Stimulated activated naive CD4-positive, alpha-beta T cell treated with Interleukin-2 at 50 U/mL for 16 hours (primary cell): ENCODE measurements around the gene SORL1-AS1.
A peak's percentile ranks its signal among the peaks of the same experiment; 100 is the strongest.

ENCODE experiments used
- DNase-seq: peaks from one replicate; lab custom pipeline; 2025; lab: John Stamatoyannopoulos, UW

Gene SORL1-AS1

DNA sequence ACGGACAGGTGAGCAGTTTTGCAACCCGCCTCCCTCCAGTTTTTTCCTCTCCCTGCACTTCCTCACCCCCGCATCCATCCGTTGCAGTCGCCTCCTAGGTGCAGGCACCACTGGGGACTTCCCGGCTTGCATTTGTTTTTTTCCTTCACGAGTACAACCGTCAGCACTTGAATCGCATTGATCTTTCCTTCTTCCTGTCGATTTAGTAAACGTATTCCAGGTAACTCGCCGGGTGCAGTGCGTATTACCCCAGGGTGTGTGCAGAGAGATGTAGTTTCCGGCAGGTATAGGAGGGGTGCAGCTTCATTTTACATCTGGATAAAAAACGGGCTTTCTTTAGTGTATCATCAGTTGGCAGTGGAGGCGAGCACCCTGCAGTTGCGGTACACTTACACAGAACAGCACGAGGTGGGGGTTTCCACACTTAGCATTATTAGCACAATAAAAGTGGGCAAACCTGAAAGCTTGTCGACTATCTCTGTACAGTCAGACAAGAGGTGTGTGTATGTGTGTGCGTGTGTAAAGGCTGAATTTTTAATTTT lies at the start of gene SORL1-AS1:
Gene SORL1-AS1, minus strand, starts transcription at position 359 of the 542 bp plus-strand sequence.
- DNase-seq: peak; percentile 76

DNA sequence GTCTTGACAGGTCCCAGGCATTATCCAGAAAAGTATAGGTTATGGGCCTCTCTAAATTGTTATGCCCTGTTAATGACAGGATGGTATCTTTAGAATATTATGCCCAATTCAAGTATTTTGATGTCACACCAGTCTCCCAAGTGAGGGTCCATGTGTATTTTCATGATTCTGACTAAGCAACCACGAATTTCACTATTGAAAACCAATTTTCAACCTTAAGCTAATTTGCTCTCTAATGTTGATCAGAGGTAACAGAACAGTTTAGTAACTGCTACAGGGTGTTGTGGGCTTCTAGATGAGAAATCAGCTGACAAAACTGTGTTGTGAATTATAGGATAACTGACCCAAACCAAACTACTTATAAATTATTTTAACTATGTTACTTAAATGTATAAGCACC lies 48.0 kb upstream of the SORL1-AS1 start:
- no peak for DNase-seq

DNA sequence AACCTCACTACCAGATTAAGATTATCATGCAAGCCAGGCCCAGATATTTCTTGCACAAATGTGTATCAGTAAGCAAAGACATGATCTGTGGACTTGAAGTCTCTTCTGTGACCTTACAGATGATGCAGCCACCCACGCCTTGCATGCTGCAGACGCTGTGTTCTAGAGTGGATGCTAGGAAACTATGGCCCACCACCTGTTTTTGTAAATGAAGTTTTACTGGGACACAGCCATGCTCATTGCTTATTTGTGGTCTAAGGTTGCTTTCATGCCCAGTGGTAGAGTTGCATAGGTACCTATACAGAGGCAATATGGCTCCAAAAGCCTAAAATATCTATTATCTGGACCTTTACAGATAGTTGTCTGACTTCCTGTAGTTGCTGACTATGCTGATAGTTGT lies 47.5 kb upstream of the SORL1-AS1 start:
- DNase-seq: no peak

DNA sequence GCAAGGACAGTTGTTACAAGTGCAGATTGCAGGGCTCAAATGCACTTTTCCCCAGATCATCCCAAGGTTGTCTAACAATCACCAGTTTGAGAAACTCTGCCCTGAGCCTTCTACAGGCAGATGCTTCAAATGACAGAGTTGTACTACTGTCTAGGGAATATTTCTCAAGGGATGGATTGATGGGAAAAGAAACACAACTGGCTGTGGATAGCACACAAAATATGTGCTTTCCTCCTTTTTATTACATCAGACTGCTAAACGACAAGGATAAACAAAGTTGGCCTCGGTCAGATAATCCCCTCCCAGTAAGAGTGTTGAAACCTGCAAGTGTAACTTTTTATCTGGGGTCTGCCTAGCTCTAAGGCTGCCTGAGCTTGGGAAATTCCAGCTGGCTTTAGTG lies 46.6 kb upstream of the SORL1-AS1 start:
- DNase-seq: no peak

DNA sequence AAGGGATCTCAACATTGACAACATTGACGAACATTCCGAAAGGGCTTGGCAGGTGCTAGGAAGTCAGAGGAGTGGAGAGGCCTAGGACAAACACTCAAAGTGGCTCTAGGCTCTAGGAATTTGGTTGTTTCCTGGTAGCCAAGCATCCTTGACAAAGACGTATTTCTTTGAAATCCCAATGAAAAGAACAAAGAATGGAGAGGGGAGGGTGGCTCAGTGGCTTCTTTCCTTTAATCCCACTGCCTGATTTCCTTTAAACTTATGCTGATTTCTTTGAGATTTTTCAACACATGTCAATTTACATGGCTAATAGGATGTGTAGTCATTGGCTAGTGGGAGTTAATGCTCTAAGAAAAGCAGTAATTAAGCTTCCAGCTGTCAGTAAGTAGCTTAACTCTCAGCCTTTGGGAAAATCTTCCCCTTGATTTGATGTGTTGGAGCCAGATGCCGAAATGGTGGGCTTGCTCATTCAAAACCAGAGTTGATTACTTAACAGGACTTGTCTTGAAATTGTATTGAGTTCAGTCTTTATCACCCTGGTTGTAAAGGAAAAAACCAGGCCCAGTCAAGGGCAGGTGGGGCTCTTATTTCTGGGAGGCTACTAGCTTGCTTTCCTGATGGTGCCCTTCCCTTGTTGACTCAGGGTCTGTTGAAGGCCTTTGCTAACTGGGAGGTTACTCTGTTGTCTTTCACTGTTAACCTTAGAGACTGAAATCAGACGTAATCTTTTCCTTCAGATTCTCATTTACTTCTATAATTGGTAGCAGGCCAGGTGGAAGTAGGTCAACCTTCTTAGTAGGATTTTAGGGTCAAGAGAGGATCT lies 44.6 kb upstream of the SORL1-AS1 start:
- DNase-seq: no peak

DNA sequence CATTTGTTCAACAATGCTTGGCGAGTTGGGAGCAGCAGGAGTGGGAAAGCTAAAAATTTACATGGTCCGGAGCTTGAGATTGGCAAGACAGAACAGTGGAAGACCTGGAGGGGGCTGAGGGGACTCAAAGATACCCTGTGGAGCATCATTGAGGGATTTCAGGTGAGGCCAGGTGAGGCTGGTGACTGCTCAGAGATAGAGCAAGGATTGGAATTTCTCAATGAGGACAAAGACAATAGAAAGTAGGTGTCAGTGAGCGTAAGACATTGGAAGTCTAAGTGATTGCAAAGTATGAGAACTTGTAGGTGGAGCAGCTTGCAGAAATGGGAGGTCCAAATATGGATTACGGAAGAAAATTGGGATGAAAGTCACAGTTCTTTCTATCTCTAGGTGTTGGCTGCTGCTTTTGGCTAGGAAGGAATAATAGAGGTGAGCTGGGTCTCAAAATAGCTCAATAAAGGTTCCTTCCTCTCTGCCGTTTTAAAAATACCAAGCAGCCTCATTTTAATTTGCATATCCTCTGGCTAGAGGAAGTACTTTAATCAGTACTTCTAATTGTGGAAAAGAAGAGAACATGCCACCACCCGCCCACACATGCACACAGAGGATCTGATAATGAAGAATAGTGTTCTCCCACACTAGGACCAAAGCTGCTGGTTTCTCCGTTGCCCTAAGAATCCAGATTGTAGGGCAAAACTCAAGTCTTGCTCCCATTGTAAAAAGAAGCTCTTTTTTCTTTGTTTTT lies 41.8 kb upstream of the SORL1-AS1 start:
- peak; percentile 48 for DNase-seq

DNA sequence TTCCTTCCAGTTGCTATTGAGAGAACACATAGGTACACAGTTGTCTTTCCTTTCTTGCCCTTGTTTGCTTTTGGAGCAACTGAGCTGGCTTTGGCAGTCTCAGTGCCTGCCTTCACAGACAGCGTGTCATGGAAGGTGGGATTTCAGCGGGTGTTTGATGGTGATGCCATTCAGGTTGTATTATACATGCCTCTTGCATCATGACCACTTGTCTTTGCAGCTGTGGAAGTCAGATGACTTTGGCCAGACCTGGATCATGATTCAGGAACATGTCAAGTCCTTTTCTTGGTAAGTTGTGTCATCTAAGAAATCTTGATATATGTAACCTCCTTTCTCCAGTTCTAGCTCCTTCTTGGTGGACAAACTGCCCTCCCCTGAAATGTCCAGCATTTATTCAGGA lies 37.1 kb upstream of the SORL1-AS1 start:
- DNase-seq: no peak

DNA sequence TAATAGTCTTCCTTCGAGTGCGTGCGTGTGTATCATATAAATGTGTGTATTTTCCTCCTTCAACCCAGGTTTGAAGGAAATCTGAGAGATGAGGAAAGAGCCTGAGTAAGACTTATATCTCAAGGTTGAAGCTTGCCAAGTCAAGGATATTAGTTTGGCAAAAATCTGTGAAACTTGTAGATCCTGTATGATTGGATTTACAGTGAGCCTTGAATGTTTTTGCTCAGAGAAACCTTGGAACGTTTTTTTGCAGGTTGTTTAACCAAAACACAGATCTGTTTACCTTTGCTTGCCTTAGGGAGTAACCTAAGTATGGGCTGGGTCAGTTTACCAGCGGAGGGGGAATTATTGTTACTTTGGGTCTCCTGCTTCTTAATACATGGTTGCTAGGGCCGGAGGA lies 35.9 kb upstream of the SORL1-AS1 start:
- DNase-seq: no peak

DNA sequence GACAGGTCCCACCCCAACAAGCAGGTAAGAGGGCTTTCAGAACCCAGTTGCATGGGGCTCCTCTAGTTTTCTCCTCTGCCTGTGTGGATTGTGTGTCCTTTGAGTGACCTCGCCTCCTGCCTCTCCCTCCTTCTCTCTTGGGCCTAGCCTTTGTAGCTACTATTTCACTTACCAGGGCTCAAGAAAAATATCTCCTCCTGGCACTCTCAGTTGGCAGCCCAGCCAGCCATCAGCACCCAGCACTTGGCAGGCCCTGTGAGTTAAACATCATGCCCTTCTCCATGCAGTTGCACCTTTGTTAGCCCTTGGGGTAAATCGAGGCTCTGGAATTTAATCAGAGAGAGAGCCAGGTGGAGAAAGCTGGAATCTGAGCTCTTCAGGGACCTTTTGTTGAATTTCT lies 35.4 kb upstream of the SORL1-AS1 start:
- DNase-seq: no peak

DNA sequence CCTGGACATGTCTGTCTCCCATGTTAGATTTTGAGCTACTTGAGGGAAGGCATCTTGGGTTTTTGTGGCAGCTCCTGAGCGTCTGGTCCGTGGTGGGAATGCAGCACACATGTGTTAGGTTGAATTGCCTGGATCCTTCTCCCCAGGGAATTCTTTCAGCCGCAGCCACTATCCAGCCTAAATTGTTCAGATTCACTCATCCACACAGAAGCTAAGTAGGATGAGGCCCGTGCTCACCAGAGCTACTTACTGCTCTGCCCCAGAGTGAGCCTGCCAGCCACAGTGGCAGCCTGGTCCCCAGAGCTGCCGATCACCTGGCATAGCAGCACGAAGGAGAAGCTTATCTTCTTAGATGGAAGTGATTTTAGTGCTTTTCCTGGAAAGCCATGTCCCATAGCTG lies 34.4 kb upstream of the SORL1-AS1 start:
- no peak for DNase-seq

DNA sequence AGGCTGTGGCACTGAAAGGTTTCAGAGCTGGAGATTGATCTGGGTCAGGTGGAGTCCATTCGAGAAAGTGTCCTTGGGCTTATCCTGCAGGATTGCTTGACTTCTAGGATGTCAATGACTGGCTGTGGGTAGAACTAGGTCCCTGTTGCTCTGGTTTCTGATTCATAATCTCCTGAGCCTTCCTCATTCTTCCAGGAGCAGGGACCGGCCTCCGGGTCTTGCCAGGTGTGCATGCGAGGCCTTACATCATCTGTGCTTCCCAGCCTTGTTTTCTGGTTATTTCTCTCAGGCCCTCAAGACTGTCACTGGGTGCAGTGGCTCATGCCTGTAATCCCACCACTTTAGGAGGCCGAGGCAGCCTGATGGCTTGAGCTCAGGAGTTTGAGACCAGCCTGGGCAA lies 33.3 kb upstream of the SORL1-AS1 start:
- no peak for DNase-seq

DNA sequence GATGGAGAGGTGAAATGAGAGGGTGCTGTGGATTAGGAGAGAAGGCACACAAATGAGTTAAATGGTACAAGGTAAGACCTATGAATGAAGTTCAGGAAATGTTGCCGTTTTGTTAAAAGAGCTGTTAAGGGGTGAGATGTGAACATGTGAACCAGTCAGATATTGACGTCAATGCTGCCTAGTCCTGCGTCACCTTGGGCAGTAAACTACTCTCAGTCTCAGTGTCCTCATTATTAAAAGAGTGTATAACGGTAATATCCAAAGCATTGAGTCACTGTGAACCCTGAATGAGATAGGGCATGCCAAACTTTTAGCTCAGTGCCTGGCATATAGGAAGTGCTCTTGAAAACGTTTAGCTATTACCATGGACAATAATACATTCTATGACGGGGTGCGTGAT lies 32.4 kb upstream of the SORL1-AS1 start:
- no peak for DNase-seq

DNA sequence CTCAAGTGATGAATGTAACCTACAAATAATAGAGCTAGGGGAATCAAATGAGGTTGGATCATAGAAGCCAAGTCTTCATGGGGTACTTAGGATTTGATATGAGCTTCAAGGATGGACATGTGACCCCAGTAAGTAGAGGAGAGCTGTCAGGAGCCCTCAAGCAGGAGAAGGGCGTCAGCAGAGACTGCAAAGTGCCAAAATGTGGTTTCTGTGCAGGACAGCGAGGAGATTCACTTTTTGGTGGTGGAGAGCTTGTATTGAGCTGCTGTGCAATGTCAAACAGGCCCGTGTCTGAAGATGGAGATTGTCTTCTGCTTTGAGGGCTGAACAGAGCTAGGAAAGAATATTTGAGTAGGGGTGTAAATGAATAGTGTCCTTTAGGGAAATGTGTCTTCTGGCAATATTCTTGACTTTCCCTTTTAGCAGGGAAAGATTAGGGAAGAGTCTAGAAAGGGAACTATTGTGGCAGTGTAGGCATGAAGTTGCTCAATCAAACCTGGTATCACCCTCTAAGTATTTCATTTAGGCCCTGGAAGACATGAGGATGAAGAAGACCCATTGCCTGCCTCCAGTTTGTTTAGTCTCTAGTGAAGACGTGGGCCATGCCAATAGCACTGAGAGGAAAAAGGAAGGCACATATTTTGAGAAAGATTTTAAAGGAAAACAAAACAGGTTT lies 31.2 kb upstream of the SORL1-AS1 start:
- no peak for DNase-seq

DNA sequence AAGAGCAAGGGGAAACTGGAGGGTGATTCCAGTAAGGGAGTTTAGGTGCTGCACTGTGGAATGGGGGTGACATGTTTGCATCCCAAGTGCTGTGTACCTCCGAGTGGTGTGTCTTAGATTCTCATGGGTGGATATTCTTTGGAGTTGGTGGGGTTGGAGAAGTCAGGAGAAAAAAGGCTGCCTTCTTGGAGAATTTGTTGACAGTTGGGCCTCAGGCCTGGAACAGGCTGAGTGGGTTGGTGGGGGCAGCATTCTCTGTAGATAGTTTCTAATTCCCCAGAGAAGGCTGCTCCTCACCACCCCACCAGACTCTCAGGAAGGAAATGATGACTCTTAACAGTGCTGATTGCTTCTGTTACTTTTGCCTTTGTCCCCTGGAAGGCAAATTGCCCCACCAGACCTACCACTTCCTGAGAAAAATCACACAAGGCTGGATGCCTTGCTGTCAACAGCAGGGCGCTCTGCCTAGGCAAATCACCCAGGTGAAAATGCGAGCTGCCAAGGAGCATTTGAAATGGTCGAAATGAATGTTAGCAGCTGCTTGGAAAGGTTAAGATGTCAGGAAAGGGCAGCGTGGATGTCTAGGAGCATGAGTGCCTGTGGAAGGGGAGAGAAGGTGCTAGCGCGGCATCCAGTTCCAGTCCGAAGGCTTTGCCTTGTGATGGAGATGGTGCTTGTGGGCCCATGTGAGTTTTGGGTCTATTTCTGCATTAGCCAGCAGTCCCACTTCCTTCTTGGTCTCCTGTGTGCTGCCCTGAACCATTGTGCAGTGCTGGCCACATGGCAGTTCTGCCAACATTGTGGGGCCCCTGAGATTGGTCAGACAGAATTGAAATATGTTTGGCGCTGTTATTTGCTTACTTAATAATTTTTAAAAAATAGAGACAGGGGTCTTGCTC lies 29.7 kb upstream of the SORL1-AS1 start:
- DNase-seq: peak; percentile 34

DNA sequence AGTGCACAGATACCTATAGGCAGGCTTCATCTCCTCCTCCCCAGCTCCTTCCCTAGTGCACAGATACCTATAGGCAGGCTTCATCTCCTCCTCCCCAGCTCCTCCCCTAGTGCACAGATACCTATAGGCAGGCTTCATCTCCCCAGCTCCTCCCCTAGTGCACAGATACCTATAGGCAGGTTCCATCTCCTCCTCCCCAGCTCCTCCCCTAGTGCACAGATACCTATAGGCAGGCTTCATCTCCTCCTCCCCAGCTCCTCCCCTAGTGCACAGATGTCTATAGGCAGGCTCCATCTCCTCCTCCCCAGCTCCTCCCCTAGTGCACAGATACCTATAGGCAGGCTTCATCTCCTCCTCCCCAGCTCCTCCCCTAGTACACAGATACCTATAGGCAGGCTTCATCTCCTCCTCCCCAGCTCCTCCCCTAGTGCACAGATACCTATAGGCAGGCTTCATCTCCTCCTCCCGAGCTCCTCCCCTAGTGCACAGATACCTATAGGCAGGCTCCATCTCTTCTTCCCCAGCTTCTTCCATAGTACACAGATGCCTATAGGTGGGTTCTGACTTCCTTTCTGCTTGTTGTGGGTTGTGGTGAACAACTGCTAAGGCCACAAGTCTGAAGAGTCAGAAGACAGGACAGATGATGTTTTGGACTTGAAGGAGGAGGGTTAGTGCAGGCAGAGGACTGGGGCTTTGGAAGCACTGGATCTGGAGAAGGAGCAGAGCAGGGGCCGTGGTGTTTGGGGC lies 28.9 kb upstream of the SORL1-AS1 start:
- DNase-seq: peak; percentile 19

DNA sequence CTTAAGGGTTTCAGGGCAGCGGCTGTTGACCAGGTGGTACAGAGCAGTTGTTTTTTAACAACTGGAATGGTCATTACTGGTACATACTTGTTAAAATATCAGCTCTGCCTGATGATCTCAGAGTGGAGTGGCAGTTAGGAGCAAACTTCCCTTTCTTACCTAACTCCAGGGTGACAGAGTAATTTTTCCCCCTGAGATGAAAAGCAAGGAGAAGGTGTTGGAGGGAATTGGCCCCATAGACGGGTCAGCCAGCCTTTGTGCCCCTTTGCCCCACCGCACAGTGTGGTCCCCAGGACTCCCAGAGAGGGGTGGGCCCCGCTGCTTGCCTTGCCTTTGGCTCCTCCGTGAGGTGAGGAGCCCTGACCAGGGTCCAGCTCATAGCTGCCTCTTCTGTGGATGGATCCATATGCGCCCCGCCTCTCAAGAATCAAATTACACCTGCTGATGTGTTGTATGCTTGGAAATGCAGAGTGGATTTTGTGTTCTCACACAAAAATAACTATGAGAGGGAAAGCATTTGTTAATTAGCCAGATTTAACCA lies 27.0 kb upstream of the SORL1-AS1 start:
- no peak for DNase-seq

DNA sequence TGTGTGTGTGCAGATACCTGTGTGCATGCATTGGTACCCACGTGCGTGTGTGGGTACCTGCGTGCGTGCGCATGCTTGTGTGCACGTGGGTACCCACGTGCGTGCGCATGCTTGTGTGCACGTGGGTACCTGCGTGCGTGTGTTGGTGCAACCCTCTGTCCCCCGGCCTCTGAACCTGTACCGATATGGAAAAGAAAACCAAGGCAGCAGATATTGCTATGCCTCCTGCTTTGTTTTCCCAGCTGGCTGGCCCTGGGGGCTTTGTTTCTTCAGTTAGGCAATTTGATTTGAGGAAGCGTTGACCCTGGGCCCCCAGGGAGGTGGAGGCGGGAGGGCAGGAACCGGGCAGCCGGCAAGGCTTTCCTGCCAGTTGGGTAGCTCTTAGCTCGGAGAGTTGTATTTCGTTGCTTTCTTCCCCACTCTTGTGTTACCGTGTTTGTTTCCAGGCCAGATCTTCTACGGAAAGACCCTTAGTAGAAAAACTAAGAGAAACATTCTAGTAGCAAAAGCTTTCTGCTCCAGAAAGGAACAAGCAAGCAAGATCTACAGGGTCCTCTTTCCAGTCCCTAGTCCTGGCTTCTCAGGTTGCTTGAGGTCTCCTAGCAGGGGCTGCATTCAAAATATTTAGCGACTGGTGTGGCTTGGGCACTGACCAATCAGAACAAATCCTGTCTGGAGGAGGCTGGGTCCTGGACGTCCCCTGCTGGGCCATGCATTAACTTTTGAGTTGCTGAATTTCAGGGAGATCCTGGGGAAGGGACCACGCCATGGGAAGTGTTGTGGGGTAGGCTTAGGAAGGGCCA lies 26.3 kb upstream of the SORL1-AS1 start:
- no peak for DNase-seq

DNA sequence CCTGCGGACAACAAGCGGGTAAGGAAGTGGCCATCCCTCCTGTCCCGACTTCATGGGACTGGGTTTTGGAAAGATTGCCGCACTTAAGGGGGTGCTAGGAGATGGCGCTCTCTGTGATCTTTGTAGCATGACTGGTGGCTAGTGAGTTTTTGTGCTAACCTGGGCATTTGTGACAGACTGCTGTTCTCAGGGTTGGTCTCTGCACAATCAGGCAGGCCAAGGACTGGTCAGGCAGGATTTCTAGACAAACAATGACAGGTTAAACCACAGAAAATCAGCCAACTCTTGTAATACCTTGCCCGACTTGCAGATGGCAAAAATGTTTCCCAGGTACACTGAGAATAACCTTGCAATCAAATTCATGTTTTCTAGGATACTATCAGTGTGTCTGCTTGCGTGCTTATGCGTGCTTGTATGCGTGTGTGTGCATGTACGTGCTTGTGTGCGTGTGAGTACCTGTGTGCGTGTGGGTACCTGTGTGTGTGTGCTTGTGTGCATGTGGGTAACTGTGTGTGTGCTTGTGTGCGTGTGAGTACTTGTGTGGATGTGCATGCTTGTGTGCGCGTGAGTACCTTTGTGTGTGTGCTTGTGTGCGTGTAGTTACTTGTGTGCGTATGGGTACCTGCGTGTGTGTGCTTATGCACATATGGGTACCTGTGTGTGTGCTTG lies 25.6 kb upstream of the SORL1-AS1 start:
- no peak for DNase-seq

DNA sequence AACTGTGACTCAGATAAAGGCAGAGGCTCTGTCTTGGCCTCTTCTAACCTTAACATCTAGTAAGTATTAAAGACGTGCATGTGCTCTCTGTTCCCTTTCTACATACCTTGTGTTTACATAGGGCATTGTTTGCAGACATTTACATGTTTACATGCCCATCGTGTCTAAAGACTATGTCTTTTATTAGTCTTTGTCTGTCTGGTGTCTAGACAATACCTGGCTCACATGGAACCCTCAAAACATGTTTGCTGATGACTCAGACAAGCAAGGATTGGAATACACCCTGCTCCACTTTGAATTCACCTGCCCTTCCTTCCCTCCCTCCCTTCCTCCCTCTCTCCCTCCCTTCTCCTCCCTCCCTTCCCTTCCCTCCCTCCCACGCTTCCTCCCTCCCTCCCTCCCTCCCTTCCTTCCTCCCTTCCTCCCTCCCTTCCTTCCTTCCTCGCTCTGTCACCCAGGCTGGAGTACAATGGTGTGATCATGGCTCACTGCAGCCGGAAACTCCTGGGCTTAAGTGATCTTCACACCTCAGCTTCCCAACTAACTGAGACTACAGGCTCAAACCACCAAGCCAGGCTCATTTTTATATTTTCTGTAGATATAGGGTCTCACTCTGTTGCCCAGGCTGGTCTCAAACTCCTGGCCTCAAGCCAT lies 23.7 kb upstream of the SORL1-AS1 start:
- no peak for DNase-seq
